H1 (cell line): ENCODE results near the gene CLMP. TPM values are rescaled to one million over a fixed set of nuclear protein-coding genes. Genes with fewer than 3 reads are reported as not detected.

ENCODE experiments used
- CTCF ChIA-PET: fragments of 300-600 bp; sonication (Branson Sonifier 250); formaldehyde crosslinking; loops from one replicate; lab custom pipeline; 2021; ENCODE audit not compliant: partially characterized antibody; lab: Charles Lee
- POLR2A ChIA-PET: fragments of 300-600 bp; sonication (Branson Sonifier 250); formaldehyde crosslinking; loops from one replicate; lab custom pipeline; 2021; ENCODE audit warnings: inconsistent platforms; ENCODE audit not compliant: partially characterized antibody; lab: Charles Lee
- DNase-seq, 2 experiments: peaks; one replicate each; pipeline versions ENCODE4 v3.0.0 to v3.0.0-alpha.2; 2010 to 2022; ENCODE audit warnings: low spot score in 2 of 2, low read depth in 1 of 2, mixed read lengths in 1 of 2
- FAIRE-seq: peaks from 2 replicates; lab custom pipeline; 2011; peaks lifted over from hg19 to GRCh38; lab: Jason Lieb, UNC
- H2AFZ ChIP-seq: 2 replicates; pipeline ENCODE4 v1.8.1; 2012; ENCODE audit warnings: low read length, inconsistent platforms
- H2AK5ac ChIP-seq: 2 replicates; pipeline ENCODE4 v1.6.1; 2013; ENCODE audit warnings: low read depth, low read length
- H2BK120ac ChIP-seq: replicated peaks from 2 replicates; pipeline ENCODE3; 2013; ENCODE audit warnings: low read depth, low read length, inconsistent platforms
- H2BK12ac ChIP-seq: 2 replicates; pipeline ENCODE4 v1.6.1; 2013; ENCODE audit warnings: low read depth, low read length
- H2BK15ac ChIP-seq: 2 replicates; pipeline ENCODE4 v1.6.1; 2013; ENCODE audit warnings: low read length
- H2BK20ac ChIP-seq: 2 replicates; pipeline ENCODE4 v1.6.1; 2013; ENCODE audit warnings: low read length
- H2BK5ac ChIP-seq: 2 replicates; pipeline ENCODE4 v1.6.1; 2013; ENCODE audit warnings: low read depth, low read length
- H3K14ac ChIP-seq: 2 replicates; pipeline ENCODE4 v1.6.1; 2013; ENCODE audit warnings: inconsistent platforms; ENCODE audit not compliant: insufficient read length
- H3K18ac ChIP-seq: 2 replicates; pipeline ENCODE4 v1.6.1; 2013; ENCODE audit warnings: low read length; ENCODE audit errors: extremely low read depth
- H3K23ac ChIP-seq: 2 replicates; pipeline ENCODE4 v1.6.1; 2013; ENCODE audit warnings: inconsistent platforms; ENCODE audit not compliant: insufficient read length
- H3K23me2 ChIP-seq: 2 replicates; pipeline ENCODE4 v1.6.1; 2013; ENCODE audit warnings: low read depth, low read length
- H3K27ac ChIP-seq: 2 replicates; pipeline ENCODE4 v1.6.1; 2011; ENCODE audit warnings: low read depth, low read length, inconsistent platforms
- H3K27me3 ChIP-seq, 4 experiments: replicated peaks in 1 of 4; 1 replicate in 1 of 4; 2 replicates in 3 of 4; pipeline versions ENCODE4 v1.6.1 to v1.8.1; 2011 to 2013; ENCODE audit warnings: low read length in 3 of 4, mild to moderate bottlenecking in 3 of 4, inconsistent platforms in 2 of 4, mixed read lengths in 2 of 4, moderate library complexity in 1 of 4; ENCODE audit not compliant: control insufficient read depth in 3 of 4, insufficient read depth in 3 of 4; ENCODE audit errors: extremely low read depth in 1 of 4
- H3K36me3 ChIP-seq, 4 experiments: 2 replicates each; pipeline versions ENCODE4 v1.6.1 to v1.8.1; 2011 to 2013; ENCODE audit warnings: mild to moderate bottlenecking in 4 of 4, low read length in 3 of 4, moderate library complexity in 2 of 4, control low read depth in 1 of 4, inconsistent platforms in 1 of 4; ENCODE audit not compliant: insufficient read depth in 4 of 4, control insufficient read depth in 2 of 4
- H3K4ac ChIP-seq: replicated peaks from 2 replicates; pipeline ENCODE3; 2013; ENCODE audit warnings: low read length, low read depth, mixed read lengths, inconsistent platforms; ENCODE audit not compliant: insufficient read length
- H3K4me1 ChIP-seq, 4 experiments: replicated peaks in 1 of 4; 1 replicate in 1 of 4; 2 replicates in 3 of 4; pipeline versions ENCODE4 v1.6.1 to v1.8.1; 2011 to 2013; ENCODE audit warnings: low read length in 3 of 4, inconsistent platforms in 2 of 4, mixed read lengths in 1 of 4; ENCODE audit not compliant: insufficient read depth in 4 of 4, control insufficient read depth in 3 of 4
- H3K4me2 ChIP-seq, 2 experiments: 2 replicates each; pipeline versions ENCODE4 v1.6.1 to v1.8.1; 2011 to 2013; ENCODE audit warnings: low read depth in 2 of 2, low read length in 2 of 2, control low read depth in 1 of 2, inconsistent platforms in 1 of 2, mild to moderate bottlenecking in 1 of 2; ENCODE audit not compliant: insufficient read depth in 1 of 2
- H3K4me3 ChIP-seq, 4 experiments: fragments of 200-600, 300-600 bp in 1 of 4; sonication (generic), shearing (Covaris generic), sonication (Bioruptor Twin) in 1 of 4; 2 replicates each; pipeline versions ENCODE4 v1.5.1 to v1.8.1; 2011 to 2016; ENCODE audit warnings: low read length in 4 of 4, low read depth in 3 of 4, control low read depth in 2 of 4, inconsistent platforms in 2 of 4, mild to moderate bottlenecking in 2 of 4, mixed read lengths in 1 of 4, moderate library complexity in 1 of 4; ENCODE audit not compliant: insufficient read depth in 2 of 4; ENCODE audit errors: extremely low read depth in 1 of 4
- H3K56ac ChIP-seq: replicated peaks from 2 replicates; pipeline ENCODE3; 2013; ENCODE audit warnings: low read depth, mild to moderate bottlenecking, mixed read lengths, low read length, inconsistent platforms; ENCODE audit not compliant: insufficient read length
- H3K79me1 ChIP-seq: 2 replicates; pipeline ENCODE4 v1.6.1; 2013; ENCODE audit warnings: low read depth, low read length, control low read depth
- H3K79me2 ChIP-seq, 2 experiments: 2 replicates each; pipeline versions ENCODE4 v1.6.1 to v1.8.1; 2012 to 2013; ENCODE audit warnings: low read length in 2 of 2, mild to moderate bottlenecking in 2 of 2, inconsistent platforms in 1 of 2; ENCODE audit not compliant: insufficient read depth in 2 of 2, control insufficient read depth in 1 of 2
- H3K9ac ChIP-seq, 4 experiments: replicated peaks in 1 of 4; 1 replicate in 1 of 4; 2 replicates in 3 of 4; pipeline versions ENCODE4 v1.6.1 to v1.8.1; 2011 to 2013; ENCODE audit warnings: low read depth in 3 of 4, low read length in 3 of 4, control low read depth in 2 of 4, mild to moderate bottlenecking in 2 of 4, moderate library complexity in 2 of 4, inconsistent platforms in 1 of 4; ENCODE audit errors: extremely low read depth in 1 of 4
- H3K9me3 ChIP-seq, 2 experiments: 2 replicates each; pipeline versions ENCODE4 v1.6.1 to v1.8.1; 2012 to 2013; ENCODE audit warnings: mild to moderate bottlenecking in 2 of 2, moderate library complexity in 2 of 2, control low read depth in 1 of 2, inconsistent platforms in 1 of 2, low read depth in 1 of 2, low read length in 1 of 2, mixed read lengths in 1 of 2; ENCODE audit not compliant: insufficient read depth in 2 of 2
- H4K20me1 ChIP-seq, 2 experiments: replicated peaks in 1 of 2; 2 replicates each; pipeline versions ENCODE3 to v1.8.1; 2011 to 2013; ENCODE audit warnings: inconsistent platforms in 2 of 2, low read length in 2 of 2, mild to moderate bottlenecking in 1 of 2; ENCODE audit not compliant: insufficient read depth in 2 of 2, control insufficient read depth in 1 of 2
- H4K5ac ChIP-seq: 2 replicates; pipeline ENCODE4 v1.6.1; 2013; ENCODE audit warnings: low read length, low read depth, mixed read lengths, inconsistent platforms; ENCODE audit not compliant: insufficient read length
- H4K8ac ChIP-seq: 2 replicates; pipeline ENCODE4 v1.8.0; 2013; ENCODE audit warnings: mild to moderate bottlenecking, moderate library complexity, low read length, inconsistent platforms; ENCODE audit not compliant: insufficient read depth; ENCODE audit errors: extremely low read depth
- H4K91ac ChIP-seq: replicated peaks from 2 replicates; pipeline ENCODE3; 2013; ENCODE audit warnings: low read length, mixed read lengths, inconsistent platforms; ENCODE audit not compliant: insufficient read length
- EP300 ChIP-seq, 2 experiments: IDR thresholded peaks; 1 replicate in 1 of 2; 2 replicates in 1 of 2; pipeline ENCODE4 v1.6.1; 2011 to 2012; ENCODE audit warnings: low read depth in 2 of 2, low read length in 2 of 2, mild to moderate bottlenecking in 2 of 2, borderline replicate concordance in 1 of 2, inconsistent platforms in 1 of 2, moderate library complexity in 1 of 2
- EZH2 ChIP-seq: fragments of 200-600 bp; sonication (generic); IDR thresholded peaks from 2 replicates; pipeline ENCODE4 v1.7.1; 2012; ENCODE audit warnings: low read depth, mild to moderate bottlenecking, moderate library complexity, low read length, inconsistent platforms; ENCODE audit not compliant: severe bottlenecking
- GABPA ChIP-seq: IDR thresholded peaks from 2 replicates; pipeline ENCODE4 v1.6.1; 2011; ENCODE audit warnings: mild to moderate bottlenecking, low read length, moderate library complexity, borderline replicate concordance; ENCODE audit not compliant: insufficient read depth
- POLR2AphosphoS5 ChIP-seq: IDR thresholded peaks from 2 replicates; pipeline ENCODE4 v1.6.1; 2011; ENCODE audit warnings: low read depth, low read length
- RFX5 ChIP-seq: IDR thresholded peaks from 2 replicates; pipeline ENCODE4 v1.6.1; 2011; ENCODE audit warnings: low read depth, low read length, improper control_type of control experiment, borderline replicate concordance
- RNF2 ChIP-seq: fragments of 200-900, 300-1000 bp; sonication (generic); IDR thresholded peaks from 2 replicates; pipeline ENCODE4 v1.7.1; 2016; ENCODE audit warnings: borderline replicate concordance, low read depth, mild to moderate bottlenecking, antibody characterized with exemption, low read length; ENCODE audit not compliant: poor library complexity, severe bottlenecking; ENCODE audit errors: missing control alignments
- SP1 ChIP-seq: IDR thresholded peaks from 2 replicates; pipeline ENCODE4 v1.6.1; 2011; ENCODE audit warnings: low read depth, low read length
- WGBS, 2 experiments: shearing (Covaris generic) in 1 of 2; methylation state at CpG; one replicate each; pipeline versions ENCODE4 v1.1.6 to v1.1.7; 2013 to 2015; ENCODE audit warnings: low lambda C conversion rate in 2 of 2, mixed read lengths in 2 of 2, inconsistent platforms in 1 of 2, low coverage in 1 of 2, missing lambda C conversion rate in 1 of 2; ENCODE audit not compliant: insufficient replicate concordance in 2 of 2, insufficient coverage in 1 of 2, insufficient read length in 1 of 2; ENCODE audit errors: extremely low coverage in 1 of 2, missing lambda C conversion rate in 1 of 2; 5-methylcytosine and 5-hydroxymethylcytosine counted together
- polyA plus RNA-seq, 7 experiments: library from polyadenylated mRNA; depleted of rRNA in 3 of 7; stranded (reverse) in 5 of 7; unstranded in 2 of 7; fragments of >200 nt in 5 of 7; fragments of 200-250 nt in 2 of 7; gene quantifications; 1 replicate in 5 of 7; 2 replicates in 1 of 7; 4 replicates in 1 of 7; pipeline versions ENCODE4 v1.2.1 to v1.2.3, GENCODE V29; 2011 to 2013; ENCODE audit warnings: missing spikeins in 2 of 7, mixed read lengths in 2 of 7
- total RNA-seq: library from RNA; stranded (reverse); fragmentation: NEBNext Ultra II Directional; extraction: Animal tissue kit (Norgen Biotek cat#: 25700); gene quantifications from 2 replicates; pipeline ENCODE4 v1.2.1, GENCODE V29; 2021

CLMP gene
- total and polyA plus RNA-seq, 2 of the 8 experiments (the other 6 are each of a cell fraction or from before 2014, with no cell fraction given) = 9.9 to 24.1 TPM

DNA sequence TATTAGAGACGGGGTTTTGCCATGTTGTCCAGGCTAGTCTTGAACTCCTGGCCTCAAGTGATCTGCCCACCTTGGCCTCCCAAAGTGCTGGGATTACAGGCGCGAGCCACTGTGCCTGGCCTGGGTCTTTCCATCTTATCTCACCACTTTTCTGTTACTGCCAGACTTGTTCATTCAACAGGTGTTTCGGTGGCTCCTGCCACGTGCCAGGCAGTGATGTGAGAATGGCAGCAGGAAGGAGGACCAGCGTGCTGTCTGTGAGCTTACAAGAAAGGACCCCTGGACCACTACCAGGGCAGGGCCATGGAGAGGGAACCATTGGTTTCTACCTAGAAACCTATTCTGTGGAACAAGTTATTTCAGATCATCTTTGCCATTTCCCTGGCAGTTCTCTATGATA lies 44.2 kb downstream of the CLMP start:
- Histone ChIP-seq H3K4me1 (no peaks in the 10 kb centered on the region), H3K9me3 (no peaks in the 10 kb centered on the region), H2AK5ac (no peak overlapping the region), H3K9ac (no peak overlapping the region), H2BK15ac (no peak overlapping the region), H4K8ac (no peak overlapping the region), H3K14ac (no peak overlapping the region), H3K4me2 (no peak overlapping the region), H3K18ac (no peak overlapping the region), H4K91ac (no peak overlapping the region), H3K79me2 (no peaks in the 10 kb centered on the region), H4K5ac (no peak overlapping the region), H3K4ac (no peak overlapping the region), H3K4me3 (no peak overlapping the region), H2BK20ac (no peak overlapping the region), H3K27me3 (no peaks in the 10 kb centered on the region), H3K56ac (no peak overlapping the region), H3K23me2 (no peaks in the 10 kb centered on the region), H3K79me1 (no peaks in the 10 kb centered on the region), H4K20me1 (peaks cover 0 to 1% of the 10 kb centered on the region in 2 experiments), H2BK12ac (no peak overlapping the region), H2BK5ac (no peak overlapping the region), H3K36me3 (no peaks in the 10 kb centered on the region), H3K27ac (no peak overlapping the region), H3K23ac (no peak overlapping the region), H2AFZ (no peak overlapping the region), H2BK120ac (no peak overlapping the region)
- no peak for DNase-seq
- ChIA-PET CTCF (interaction anchor here (1.2 to 5.4 kb wide), 3 partner anchors 13 to 96 kb away, joined by 4 to 48 read pairs (median 8); no protein-coding TSS in a partner anchor), POLR2A (no interaction called here)
- 86% methylated on average over 6 of the region's 6 CpGs; no CpG with 5 or more reads in 1 of the 2 experiments for WGBS, 2 experiments
- no peak for FAIRE-seq
- TF ChIP-seq RFX5 (no peak), EP300 (IDR thresholded peaks at IDR 0.05; ENCODE audit: borderline replicate concordance in 1 of 2, low read depth in 2 of 2, low read length in 2 of 2) (no peak), RNF2 (no peak), SP1 (no peak), GABPA (no peak), POLR2AphosphoS5 (no peak), EZH2 (no peak)
